HL-60 (cell line): ENCODE data around the gene CHID1.

Experiments
- DNase-seq, 2 experiments: peaks; one replicate each; pipeline ENCODE4 v3.0.0-alpha.2; 2010 to 2020; ENCODE audit warnings: low read depth in 1 of 2, low spot score in 1 of 2
- H3K27ac ChIP-seq: fragments of 250-450 bp; sonication (Bioruptor Pico); replicated peaks from 2 replicates; pipeline ENCODE4 v1.5.1; 2020; ENCODE audit warnings: mild to moderate bottlenecking, moderate library complexity
- H3K27me3 ChIP-seq: fragments of 250-450 bp; sonication (Bioruptor Pico); 2 replicates; pipeline ENCODE4 v1.5.1; 2021; ENCODE audit warnings: mild to moderate bottlenecking, moderate library complexity; ENCODE audit not compliant: insufficient read depth, poor library complexity, severe bottlenecking
- H3K4me3 ChIP-seq: replicated peaks from 2 replicates; pipeline ENCODE4 v1.5.1; 2011; ENCODE audit warnings: mild to moderate bottlenecking, control low read depth, low read length; ENCODE audit not compliant: insufficient read depth
- GABPA ChIP-seq: IDR thresholded peaks from 2 replicates; pipeline ENCODE4 v1.6.1; 2012; ENCODE audit warnings: low read depth
- POLR2AphosphoS5 ChIP-seq: IDR thresholded peaks from 2 replicates; pipeline ENCODE4 v1.6.1; 2012; ENCODE audit warnings: low read depth
- SPI1 ChIP-seq: IDR thresholded peaks from 2 replicates; pipeline ENCODE4 v1.6.1; 2012; ENCODE audit warnings: low read depth, mild to moderate bottlenecking, borderline replicate concordance
- TF ChIP-seq, protein P1 (sequence below): IDR thresholded peaks from one replicate; pipeline ENCODE4 v1.5.1; 2011; ENCODE audit warnings: low read length, control low read depth, inconsistent platforms; ENCODE audit not compliant: insufficient read depth
- TF ChIP-seq, protein P2 (sequence below): IDR thresholded peaks from 2 replicates; pipeline ENCODE4 v1.6.1; 2012; ENCODE audit warnings: low read depth; ENCODE audit not compliant: insufficient replicate concordance

The CHID1 gene

DNA sequence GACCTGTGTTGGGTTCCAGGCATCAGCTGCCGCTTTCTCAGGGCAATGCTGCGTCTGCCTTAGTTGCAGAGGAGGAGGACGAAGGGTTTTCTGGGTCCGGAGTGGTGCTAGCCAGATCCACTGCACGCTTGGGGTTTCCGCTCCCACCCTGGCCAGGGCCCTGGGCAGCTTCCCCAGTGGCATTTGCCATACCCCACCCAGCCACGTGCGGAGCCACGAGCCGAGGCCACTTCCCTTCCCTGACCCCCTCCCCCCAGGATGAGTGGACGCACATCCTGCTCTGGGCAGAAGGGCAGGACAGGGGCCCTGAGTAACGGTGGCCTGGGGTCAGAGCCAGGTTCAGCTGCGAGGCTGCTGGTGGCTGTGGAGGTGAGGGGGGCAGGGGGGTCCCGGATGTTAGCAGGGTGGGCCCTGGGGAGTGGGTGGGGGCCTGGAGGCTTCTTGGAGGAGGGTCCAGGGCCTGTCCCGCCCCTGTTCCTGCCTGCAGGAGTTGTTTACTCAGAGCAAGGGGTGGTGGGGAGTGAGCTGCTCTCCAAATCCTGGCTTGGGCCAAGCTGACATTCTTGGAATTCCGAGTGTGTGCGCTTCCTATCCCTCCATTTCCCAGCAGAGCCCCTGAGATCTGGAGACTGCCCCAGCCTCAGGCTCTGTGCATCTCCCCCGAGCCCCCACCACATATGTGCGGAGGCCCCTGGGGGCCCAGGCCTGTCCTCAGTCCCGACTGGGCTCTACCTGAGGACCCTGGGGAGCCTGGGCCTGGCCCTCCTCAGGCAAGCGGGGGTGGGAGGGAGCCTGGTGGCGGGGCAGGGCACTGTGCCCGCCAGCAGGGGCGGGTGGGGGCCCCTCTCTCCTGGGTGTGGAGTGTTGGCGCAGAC, 66.6 kb downstream of the CHID1 start:
- no peak overlapping the region for H3K4me3 ChIP-seq
- TF ChIP-seq GABPA (no peak), POLR2AphosphoS5 (no peak), SPI1 (no peak)
- TF ChIP-seq, protein P1, sequence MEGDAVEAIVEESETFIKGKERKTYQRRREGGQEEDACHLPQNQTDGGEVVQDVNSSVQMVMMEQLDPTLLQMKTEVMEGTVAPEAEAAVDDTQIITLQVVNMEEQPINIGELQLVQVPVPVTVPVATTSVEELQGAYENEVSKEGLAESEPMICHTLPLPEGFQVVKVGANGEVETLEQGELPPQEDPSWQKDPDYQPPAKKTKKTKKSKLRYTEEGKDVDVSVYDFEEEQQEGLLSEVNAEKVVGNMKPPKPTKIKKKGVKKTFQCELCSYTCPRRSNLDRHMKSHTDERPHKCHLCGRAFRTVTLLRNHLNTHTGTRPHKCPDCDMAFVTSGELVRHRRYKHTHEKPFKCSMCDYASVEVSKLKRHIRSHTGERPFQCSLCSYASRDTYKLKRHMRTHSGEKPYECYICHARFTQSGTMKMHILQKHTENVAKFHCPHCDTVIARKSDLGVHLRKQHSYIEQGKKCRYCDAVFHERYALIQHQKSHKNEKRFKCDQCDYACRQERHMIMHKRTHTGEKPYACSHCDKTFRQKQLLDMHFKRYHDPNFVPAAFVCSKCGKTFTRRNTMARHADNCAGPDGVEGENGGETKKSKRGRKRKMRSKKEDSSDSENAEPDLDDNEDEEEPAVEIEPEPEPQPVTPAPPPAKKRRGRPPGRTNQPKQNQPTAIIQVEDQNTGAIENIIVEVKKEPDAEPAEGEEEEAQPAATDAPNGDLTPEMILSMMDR, result no peak
- TF ChIP-seq, protein P2, sequence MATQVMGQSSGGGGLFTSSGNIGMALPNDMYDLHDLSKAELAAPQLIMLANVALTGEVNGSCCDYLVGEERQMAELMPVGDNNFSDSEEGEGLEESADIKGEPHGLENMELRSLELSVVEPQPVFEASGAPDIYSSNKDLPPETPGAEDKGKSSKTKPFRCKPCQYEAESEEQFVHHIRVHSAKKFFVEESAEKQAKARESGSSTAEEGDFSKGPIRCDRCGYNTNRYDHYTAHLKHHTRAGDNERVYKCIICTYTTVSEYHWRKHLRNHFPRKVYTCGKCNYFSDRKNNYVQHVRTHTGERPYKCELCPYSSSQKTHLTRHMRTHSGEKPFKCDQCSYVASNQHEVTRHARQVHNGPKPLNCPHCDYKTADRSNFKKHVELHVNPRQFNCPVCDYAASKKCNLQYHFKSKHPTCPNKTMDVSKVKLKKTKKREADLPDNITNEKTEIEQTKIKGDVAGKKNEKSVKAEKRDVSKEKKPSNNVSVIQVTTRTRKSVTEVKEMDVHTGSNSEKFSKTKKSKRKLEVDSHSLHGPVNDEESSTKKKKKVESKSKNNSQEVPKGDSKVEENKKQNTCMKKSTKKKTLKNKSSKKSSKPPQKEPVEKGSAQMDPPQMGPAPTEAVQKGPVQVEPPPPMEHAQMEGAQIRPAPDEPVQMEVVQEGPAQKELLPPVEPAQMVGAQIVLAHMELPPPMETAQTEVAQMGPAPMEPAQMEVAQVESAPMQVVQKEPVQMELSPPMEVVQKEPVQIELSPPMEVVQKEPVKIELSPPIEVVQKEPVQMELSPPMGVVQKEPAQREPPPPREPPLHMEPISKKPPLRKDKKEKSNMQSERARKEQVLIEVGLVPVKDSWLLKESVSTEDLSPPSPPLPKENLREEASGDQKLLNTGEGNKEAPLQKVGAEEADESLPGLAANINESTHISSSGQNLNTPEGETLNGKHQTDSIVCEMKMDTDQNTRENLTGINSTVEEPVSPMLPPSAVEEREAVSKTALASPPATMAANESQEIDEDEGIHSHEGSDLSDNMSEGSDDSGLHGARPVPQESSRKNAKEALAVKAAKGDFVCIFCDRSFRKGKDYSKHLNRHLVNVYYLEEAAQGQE, result no peak
- no peak overlapping the region for H3K27ac ChIP-seq
- H3K27me3 ChIP-seq, result peaks cover 7% of the 10 kb centered on the region
- DNase-seq, result no peak

DNA sequence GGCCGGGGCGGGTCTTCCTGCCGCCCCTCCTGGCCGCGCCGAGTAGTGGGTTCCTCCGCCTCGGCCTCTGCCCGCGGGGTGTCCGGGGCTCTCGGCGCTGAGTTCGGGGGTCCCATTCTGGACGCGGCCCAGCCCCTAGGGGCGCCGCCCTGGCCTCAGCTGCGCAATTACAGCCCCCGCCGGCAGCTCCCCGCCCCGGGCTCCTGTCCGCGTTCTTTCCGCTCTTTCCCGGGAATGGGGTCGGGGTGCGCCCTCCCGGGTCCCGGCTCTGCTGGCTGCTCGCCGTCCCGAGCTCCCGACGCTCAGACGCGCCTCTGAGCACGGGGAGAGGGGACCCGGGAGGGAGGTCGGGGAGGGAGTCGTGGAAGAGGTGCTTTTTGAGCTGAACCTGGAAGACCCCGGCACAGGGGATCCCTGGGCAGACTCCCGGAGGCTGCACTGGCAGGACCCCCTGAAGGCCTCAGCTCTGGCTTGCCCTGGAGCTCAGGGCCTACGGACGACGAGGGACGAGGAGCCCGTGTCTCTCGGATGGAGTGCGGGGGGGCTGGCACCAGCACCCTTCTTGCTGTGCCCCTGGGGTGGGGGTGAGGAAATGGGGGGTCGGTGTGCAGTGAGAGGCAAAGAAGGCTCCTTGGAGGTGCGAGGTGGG, 67.4 kb downstream of the CHID1 start:
- DNase-seq, result no peak
- TF ChIP-seq, protein P1, result no peak
- TF ChIP-seq SPI1, result no peak
- no peak for TF ChIP-seq POLR2AphosphoS5
- TF ChIP-seq, protein P2, result no peak
- TF ChIP-seq GABPA, result no peak
- Histone ChIP-seq H3K27me3 (no peaks in the 10 kb centered on the region), H3K27ac (no peak overlapping the region), H3K4me3 (peak overlapping the region; percentile 99)

DNA sequence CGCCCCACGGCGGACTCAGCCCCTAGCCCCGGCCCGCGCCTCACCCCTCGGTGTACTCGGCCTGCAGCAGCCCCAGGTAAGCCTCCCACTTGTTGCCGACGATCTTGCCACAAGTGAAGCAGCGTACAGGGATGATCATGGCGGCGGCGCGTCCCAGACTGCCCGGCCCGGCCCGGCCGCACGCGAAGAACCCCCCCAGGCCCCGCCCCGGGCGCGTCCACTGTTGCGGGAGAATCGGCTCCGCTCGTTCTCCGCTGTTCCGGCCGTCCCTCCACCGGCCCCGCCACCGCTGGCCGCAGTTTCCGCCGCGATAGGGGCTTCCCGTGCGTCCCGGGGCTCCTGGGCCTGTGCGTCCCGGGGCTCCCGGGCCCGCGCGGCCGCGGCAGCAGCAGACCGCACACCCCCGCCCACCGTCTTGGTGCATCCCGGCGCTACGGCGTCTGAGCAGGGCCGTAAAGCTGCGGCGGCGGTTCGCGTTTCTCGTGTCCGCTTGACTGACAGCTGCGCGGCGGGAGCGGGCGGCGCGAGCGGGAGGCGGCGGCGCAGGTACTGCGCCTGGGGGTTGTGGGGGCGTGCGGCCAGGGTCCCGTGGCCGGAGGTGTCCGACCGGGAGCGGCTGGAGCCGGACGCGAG, 68.1 kb downstream of the CHID1 start, which contains the start of the genes POLR2L and TSPAN4:
POLR2L (minus strand) TSS at position 160 of the 633 bp plus-strand sequence; CDS start at position 139, 21 bp downstream.
TSPAN4 (plus strand) TSS at position 483 of the 633 bp plus-strand sequence. CDS start 7,453 bp downstream, outside the sequence.
- Histone ChIP-seq H3K4me3 (peak within 1 kb of the TSS; percentile 99), H3K27ac (peak within 1 kb of the TSS; percentile 64), H3K27me3 (no peaks in the 10 kb centered on the region)
- TF ChIP-seq GABPA (no peak), POLR2AphosphoS5 (peak; percentile 93)
- TF ChIP-seq, protein P1, result no peak
- TF ChIP-seq, protein P2, result peak; percentile 71
- DNase-seq, result peak in 1 of 2 experiments; percentile 85
